H9 (cell line): ENCODE results near the gene CMTM2. TPM values are rescaled to one million over a fixed set of nuclear protein-coding genes. Genes with fewer than 3 reads are reported as not detected.

Experiments
- DNase-seq: peaks from one replicate; pipeline ENCODE4 v3.0.0-alpha.2; 2017
- H2AFZ ChIP-seq: one replicate; pipeline ENCODE4 v1.6.1; 2013; ENCODE audit warnings: mild to moderate bottlenecking, low read length, control low read depth, moderate library complexity
- H2AK5ac ChIP-seq: 2 replicates; pipeline ENCODE4 v1.6.1; 2013; ENCODE audit warnings: low read length, control low read depth, mixed read lengths; ENCODE audit not compliant: insufficient read length
- H2BK120ac ChIP-seq: one replicate; pipeline ENCODE4 v1.6.1; 2013; ENCODE audit warnings: low read depth, mild to moderate bottlenecking, low read length, control low read depth, inconsistent platforms; ENCODE audit not compliant: poor library complexity, severe bottlenecking
- H2BK12ac ChIP-seq: 2 replicates; pipeline ENCODE4 v1.6.1; 2013; ENCODE audit warnings: low read length, control low read depth, mixed read lengths, low read depth; ENCODE audit not compliant: insufficient read length
- H2BK15ac ChIP-seq: 2 replicates; pipeline ENCODE4 v1.6.1; 2013; ENCODE audit warnings: low read depth, low read length, control low read depth
- H2BK20ac ChIP-seq: one replicate; pipeline ENCODE4 v1.6.1; 2013; ENCODE audit warnings: low read depth, mild to moderate bottlenecking, low read length, control low read depth, inconsistent platforms; ENCODE audit not compliant: poor library complexity, severe bottlenecking
- H2BK5ac ChIP-seq: 2 replicates; pipeline ENCODE4 v1.6.1; 2013; ENCODE audit warnings: low read length, control low read depth, mixed read lengths; ENCODE audit not compliant: insufficient read length
- H3K14ac ChIP-seq: 2 replicates; pipeline ENCODE4 v1.6.1; 2013; ENCODE audit warnings: low read length, control low read depth; ENCODE audit not compliant: insufficient read depth
- H3K18ac ChIP-seq: 2 replicates; pipeline ENCODE4 v1.6.1; 2013; ENCODE audit warnings: low read depth, mild to moderate bottlenecking, mixed read lengths, low read length, control low read depth; ENCODE audit not compliant: insufficient read length
- H3K23ac ChIP-seq: 2 replicates; pipeline ENCODE4 v1.6.1; 2013; ENCODE audit warnings: low read length, control low read depth, mixed read lengths, low read depth; ENCODE audit not compliant: insufficient read length
- H3K23me2 ChIP-seq: 2 replicates; pipeline ENCODE4 v1.6.1; 2013; ENCODE audit warnings: low read depth, mild to moderate bottlenecking, mixed read lengths, low read length, control low read depth; ENCODE audit not compliant: insufficient read length, poor library complexity, severe bottlenecking
- H3K27ac ChIP-seq: 2 replicates; pipeline ENCODE4 v1.5.1; 2013; ENCODE audit warnings: low read length, control low read depth, mixed read lengths, low read depth; ENCODE audit not compliant: insufficient read length
- H3K27me3 ChIP-seq: 2 replicates; pipeline ENCODE4 v1.6.1; 2013; ENCODE audit warnings: low read length, control low read depth, inconsistent platforms; ENCODE audit not compliant: insufficient read depth
- H3K4ac ChIP-seq: 2 replicates; pipeline ENCODE4 v1.6.1; 2013; ENCODE audit warnings: low read depth, mild to moderate bottlenecking, control low read depth, inconsistent platforms, low read length, moderate library complexity
- H3K4me1 ChIP-seq: 2 replicates; pipeline ENCODE4 v1.6.1; 2013; ENCODE audit warnings: low read length, control low read depth, inconsistent platforms; ENCODE audit not compliant: insufficient read depth
- H3K4me2 ChIP-seq: 2 replicates; pipeline ENCODE4 v1.6.1; 2013; ENCODE audit warnings: low read length, control low read depth, mixed read lengths; ENCODE audit not compliant: insufficient read length, insufficient read depth
- H3K56ac ChIP-seq: 2 replicates; pipeline ENCODE4 v1.6.1; 2013; ENCODE audit warnings: low read depth, mild to moderate bottlenecking, mixed read lengths, low read length, control low read depth; ENCODE audit not compliant: insufficient read length
- H3K79me1 ChIP-seq: 2 replicates; pipeline ENCODE4 v1.6.1; 2013; ENCODE audit warnings: low read depth, mild to moderate bottlenecking, moderate library complexity, low read length, control low read depth, inconsistent platforms; ENCODE audit not compliant: insufficient read depth, poor library complexity, severe bottlenecking
- H3K79me2 ChIP-seq: 2 replicates; pipeline ENCODE4 v1.6.1; 2013; ENCODE audit warnings: low read length, control low read depth, inconsistent platforms; ENCODE audit not compliant: insufficient read depth
- H3K9ac ChIP-seq: 2 replicates; pipeline ENCODE4 v1.6.1; 2013; ENCODE audit warnings: low read length, control low read depth, mixed read lengths; ENCODE audit not compliant: insufficient read length; ENCODE audit errors: extremely low read depth
- H3K9me3 ChIP-seq: one replicate; pipeline ENCODE4 v1.6.1; 2013; ENCODE audit warnings: low read depth, low read length, inconsistent platforms; ENCODE audit not compliant: control insufficient read depth
- H3T11ph ChIP-seq: one replicate; pipeline ENCODE4 v1.6.1; 2013; ENCODE audit warnings: mild to moderate bottlenecking, low read length, control low read depth, inconsistent platforms
- H4K20me1 ChIP-seq: one replicate; pipeline ENCODE4 v1.6.1; 2013; ENCODE audit not compliant: control insufficient read depth, insufficient read length, insufficient read depth
- H4K5ac ChIP-seq: 2 replicates; pipeline ENCODE4 v1.6.1; 2013; ENCODE audit warnings: low read depth, mild to moderate bottlenecking, mixed read lengths, low read length, control low read depth; ENCODE audit not compliant: insufficient read length
- H4K8ac ChIP-seq: replicated peaks from 2 replicates; pipeline ENCODE4 v1.6.1; 2013; ENCODE audit warnings: low read length, control low read depth, mixed read lengths, low read depth; ENCODE audit not compliant: insufficient read length
- H4K91ac ChIP-seq: 2 replicates; pipeline ENCODE4 v1.6.1; 2013; ENCODE audit warnings: low read depth, mild to moderate bottlenecking, moderate library complexity, mixed read lengths, low read length, control low read depth; ENCODE audit not compliant: insufficient read length
- H3K27ac Mint-ChIP-seq, 3 experiments: 2 replicates in 2 of 3; 3 replicates in 1 of 3; pipeline ENCODE4 v1.8.0; 2020 to 2021; ENCODE audit warnings: mixed read lengths in 3 of 3, mild to moderate bottlenecking in 1 of 3, moderate library complexity in 1 of 3
- H3K27me3 Mint-ChIP-seq: 2 replicates; pipeline ENCODE4 v1.8.0; 2021; ENCODE audit warnings: low read depth, mild to moderate bottlenecking, moderate library complexity, mixed read lengths
- H3K36me3 Mint-ChIP-seq, 3 experiments: 2 replicates in 2 of 3; 3 replicates in 1 of 3; pipeline ENCODE4 v1.8.0; 2020 to 2021; ENCODE audit warnings: low read depth in 3 of 3, mixed read lengths in 3 of 3; ENCODE audit not compliant: insufficient read depth in 1 of 3
- H3K4me1 Mint-ChIP-seq, 2 experiments: 2 replicates each; pipeline ENCODE4 v1.8.0; 2020; ENCODE audit warnings: mixed read lengths in 2 of 2
- H3K4me3 Mint-ChIP-seq, 2 experiments: 2 replicates in 1 of 2; 3 replicates in 1 of 2; pipeline ENCODE4 v1.8.0; 2020 to 2021; ENCODE audit warnings: mild to moderate bottlenecking in 2 of 2, mixed read lengths in 2 of 2, moderate library complexity in 1 of 2
- H3K9me3 Mint-ChIP-seq, 2 experiments: 2 replicates in 1 of 2; 3 replicates in 1 of 2; pipeline ENCODE4 v1.8.0; 2020; ENCODE audit warnings: mild to moderate bottlenecking in 2 of 2, mixed read lengths in 2 of 2, moderate library complexity in 1 of 2
- CTCF ChIP-seq: fragments of 200-600 bp; sonication (generic); conservative IDR thresholded peaks from 3 replicates; pipeline ENCODE4 v1.8.0; 2021; ENCODE audit warnings: antibody characterized with exemption, mild to moderate bottlenecking
- WGBS: extraction: QIAGEN DNeasy Blood & Tissue Kit; methylation state at CpG from one replicate; pipeline ENCODE4 v1.1.7; 2013; ENCODE audit warnings: missing lambda C conversion rate, low lambda C conversion rate, mixed read lengths; ENCODE audit not compliant: insufficient read length; ENCODE audit errors: extremely low coverage; 5-methylcytosine and 5-hydroxymethylcytosine counted together
- total RNA-seq: library from RNA; stranded (reverse); gene quantifications from 2 replicates; pipeline ENCODE4 v1.2.1, GENCODE V29; 2021

Gene CMTM2
- total RNA-seq, 1 experiment from 2014 or later = not detected

GRCh38 chr16:66634527-66635196, 55.4 kb downstream of the CMTM2 start:
- no peak overlapping the region for H4K8ac ChIP-seq
- H3K14ac ChIP-seq = no peak overlapping the region
- no peaks in the 10 kb centered on the region for H3K9me3 ChIP-seq
- H3K36me3 Mint-ChIP-seq = peaks cover 23 to 49% (median 40%) of the 10 kb centered on the region in 3 experiments
- no peak overlapping the region for H3K23ac ChIP-seq
- H2AK5ac ChIP-seq = no peak overlapping the region
- no peak overlapping the region for H2BK15ac ChIP-seq
- no peaks in the 10 kb centered on the region for H4K20me1 ChIP-seq
- no peak overlapping the region for H3K18ac ChIP-seq
- no peak overlapping the region for H4K91ac ChIP-seq
- no peak overlapping the region for H2BK20ac ChIP-seq
- no CpG with 5 or more reads among the region's 4 CpGs for WGBS
- H3K79me1 ChIP-seq = no peaks in the 10 kb centered on the region
- no peak overlapping the region for H2BK12ac ChIP-seq
- H3T11ph ChIP-seq = no peak overlapping the region
- peak overlapping the region; percentile 53 for H2BK5ac ChIP-seq
- H3K9ac ChIP-seq = no peak overlapping the region
- no peaks in the 10 kb centered on the region for H3K79me2 ChIP-seq
- H3K27ac ChIP-seq = no peak overlapping the region
- peak overlapping the region in 2 of 3 experiments; percentile 44 to 81; a peak in 3 of 7 replicates for H3K27ac Mint-ChIP-seq
- no peaks in the 10 kb centered on the region for H3K23me2 ChIP-seq
- H2BK120ac ChIP-seq = no peak overlapping the region
- H3K4me2 ChIP-seq = no peak overlapping the region
- H3K4me3 Mint-ChIP-seq = no peak overlapping the region
- TF ChIP-seq CTCF = no peak
- H3K27me3 ChIP-seq = no peaks in the 10 kb centered on the region
- H3K4me1 ChIP-seq = peaks cover 1% of the 10 kb centered on the region; the same call in 1 of the 2 replicates
- H3K4ac ChIP-seq = no peak overlapping the region
- H3K4me1 Mint-ChIP-seq = peaks cover 18 to 19% of the 10 kb centered on the region in 2 experiments
- no peaks in the 10 kb centered on the region for H3K27me3 Mint-ChIP-seq
- H4K5ac ChIP-seq = no peak overlapping the region
- no peaks in the 10 kb centered on the region; a peak in 1 of 5 replicates for H3K9me3 Mint-ChIP-seq
- no peak overlapping the region for H2AFZ ChIP-seq
- H3K56ac ChIP-seq = no peak overlapping the region
- DNase-seq = no peak
